ENCODE measurements around the gene NDUFA3.

NDUFA3 gene

DNA sequence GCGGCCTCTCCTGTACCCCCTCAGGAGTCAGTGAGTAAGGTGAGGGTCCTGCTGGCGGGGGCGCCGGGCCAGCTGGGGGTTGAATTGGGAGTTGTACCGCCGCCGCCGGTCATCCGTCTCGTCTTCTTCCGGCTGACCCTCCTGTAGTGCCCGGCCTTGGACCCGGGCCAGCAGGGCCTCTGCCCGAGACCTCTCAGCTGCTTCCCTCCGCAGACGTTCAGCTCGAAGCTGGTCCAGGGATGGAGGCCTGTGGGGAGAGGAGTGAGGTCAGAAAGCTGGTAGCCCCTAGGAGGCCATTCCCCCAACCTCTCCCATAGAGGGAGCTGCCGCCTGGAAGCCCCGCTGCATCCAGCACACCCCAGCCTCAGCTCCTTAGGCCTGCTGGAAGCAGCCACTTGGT, 53.0 kb downstream of the NDUFA3 start:
- Mint-ChIP-seq H3K9me3 (no peaks in the 10 kb centered on the region), H3K4me1 (ENCODE audit: low read depth) (peaks cover 32% of the 10 kb centered on the region), H3K27me3 (ENCODE audit: low read depth) (no peaks in the 10 kb centered on the region), H3K27ac (no peak overlapping the region), H3K36me3 (ENCODE audit: low read depth) (peaks cover 49% of the 10 kb centered on the region), H3K4me3 (no peak overlapping the region)
- DNase-seq (ENCODE audit: low spot score), result no peak

- H3K4me1 Mint-ChIP-seq (ENCODE audit: low read depth), result peaks cover 36% of the 10 kb centered on the region
- no peak for DNase-seq (ENCODE audit: low spot score)
- H3K4me3 Mint-ChIP-seq, result no peak overlapping the region
- no peak overlapping the region for H3K27ac Mint-ChIP-seq
- H3K36me3 Mint-ChIP-seq (ENCODE audit: low read depth), result peaks cover 44% of the 10 kb centered on the region
- H3K9me3 Mint-ChIP-seq, result no peaks in the 10 kb centered on the region
- H3K27me3 Mint-ChIP-seq (ENCODE audit: low read depth), result no peaks in the 10 kb centered on the region
Measured at GRCh38 chr19:54156490-54156889, 53.8 kb downstream of the NDUFA3 start.

DNA sequence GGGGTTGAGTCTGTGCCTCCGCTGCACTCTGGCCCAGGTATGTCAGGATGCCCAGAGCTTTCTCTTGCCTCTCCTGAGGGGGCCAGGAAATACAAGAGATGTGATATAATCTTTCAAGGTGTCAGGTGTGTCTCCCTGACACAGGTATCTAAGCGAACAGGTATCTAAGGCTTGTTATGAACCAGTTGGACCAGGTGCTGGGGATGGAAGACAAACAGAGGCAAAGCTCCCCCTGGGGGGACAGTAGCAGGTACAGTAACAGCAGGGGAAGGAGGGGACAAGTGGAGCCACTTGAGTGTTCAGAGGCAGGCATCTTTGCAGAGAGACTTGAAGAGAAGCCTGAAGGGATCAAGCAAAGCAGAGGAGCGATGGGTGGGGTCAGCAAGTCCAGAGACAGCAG, 54.3 kb downstream of the NDUFA3 start:
- DNase-seq (ENCODE audit: low spot score), result no peak
- Mint-ChIP-seq H3K36me3 (ENCODE audit: low read depth) (peaks cover 41% of the 10 kb centered on the region), H3K9me3 (no peaks in the 10 kb centered on the region), H3K4me3 (peak overlapping the region; percentile 36), H3K4me1 (ENCODE audit: low read depth) (peaks cover 36% of the 10 kb centered on the region), H3K27me3 (ENCODE audit: low read depth) (no peaks in the 10 kb centered on the region), H3K27ac (peak overlapping the region; percentile 6)

All from T-helper 2 cell treated with Interferon-gamma antibody and Interleukin-4, amounts not matched to agents 5 μg/mL and 100 μg/mL, for 36 hours (primary cell).